ENCODE data around the gene SMNDC1.

- TF ChIP-seq EZH2 (IDR thresholded peaks at IDR 0.05; ENCODE audit: insufficient read depth, low read length) (no peak), CTCF (IDR thresholded peaks at IDR 0.05; ENCODE audit: insufficient read depth, low read depth, low read length) (no peak)
Observed at GRCh38 chr10:110337906-110338305, 33.2 kb upstream of the SMNDC1 start.
